ENCODE data around the gene NBEAL2. TPM values are rescaled to one million over a fixed set of nuclear protein-coding genes. Genes with fewer than 3 reads are reported as not detected.

The NBEAL2 gene
- total RNA-seq, 1 donor from 2014 or later, result 202 TPM

DNA sequence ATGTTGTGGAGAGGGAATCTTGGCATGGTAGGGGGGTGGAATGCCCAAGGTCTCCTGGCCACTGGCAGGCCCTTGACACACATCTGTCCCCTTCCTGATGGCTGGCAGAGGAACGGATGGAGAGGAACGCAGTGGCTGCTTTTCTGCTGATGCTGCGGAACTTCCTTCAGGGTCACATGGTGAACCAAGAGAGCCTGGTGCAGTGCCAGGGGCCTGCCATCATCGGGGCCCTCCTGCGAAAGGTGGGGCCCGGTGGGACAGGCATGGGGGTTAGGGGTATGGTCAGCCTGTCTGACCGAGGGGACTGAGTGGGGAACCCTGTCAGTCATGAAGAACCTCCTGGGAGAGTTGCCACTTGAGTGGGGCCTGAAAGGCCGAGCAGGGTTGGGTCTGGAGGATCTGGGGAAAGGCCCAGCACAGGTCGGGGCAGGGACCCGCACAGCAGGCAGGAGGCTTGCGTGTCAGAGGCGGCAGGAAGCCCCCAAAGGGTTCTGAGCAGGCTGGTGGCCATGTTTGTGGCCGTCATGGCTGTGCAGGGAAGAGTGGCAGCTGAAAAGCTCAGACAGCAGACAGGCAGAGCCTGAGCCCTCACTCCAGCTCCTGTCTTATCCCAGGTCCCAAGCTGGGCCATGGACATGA, 18.1 kb downstream of the NBEAL2 start:
- Mint-ChIP-seq H3K4me1 (ENCODE audit: unreplicated experiment) (peaks cover 2% of the 10 kb centered on the region), H3K9me3 (ENCODE audit: unreplicated experiment) (no peaks in the 10 kb centered on the region), H3K27me3 (ENCODE audit: unreplicated experiment) (peaks cover 5% of the 10 kb centered on the region), H3K36me3 (ENCODE audit: low read depth, unreplicated experiment) (peaks cover 27% of the 10 kb centered on the region), H3K27ac (ENCODE audit: unreplicated experiment) (no peak overlapping the region), H3K4me3 (ENCODE audit: unreplicated experiment) (no peak overlapping the region)
- no peak for TF ChIP-seq CTCF (IDR thresholded peaks at IDR 0.05; ENCODE audit: unreplicated experiment)
- no peak for DNase-seq (ENCODE audit: low spot score)

GRCh38 chr3:46998121-46998851, 18.8 kb downstream of the NBEAL2 start:
- DNase-seq (ENCODE audit: low spot score), result peak; percentile 83
- peak; percentile 72 for TF ChIP-seq CTCF (IDR thresholded peaks at IDR 0.05; ENCODE audit: unreplicated experiment)
- Mint-ChIP-seq H3K4me3 (ENCODE audit: unreplicated experiment) (peak overlapping the region; percentile 81), H3K27me3 (ENCODE audit: unreplicated experiment) (peaks cover 5% of the 10 kb centered on the region), H3K27ac (ENCODE audit: unreplicated experiment) (no peak overlapping the region), H3K4me1 (ENCODE audit: unreplicated experiment) (peaks cover 2% of the 10 kb centered on the region), H3K36me3 (ENCODE audit: low read depth, unreplicated experiment) (peaks cover 27% of the 10 kb centered on the region), H3K9me3 (ENCODE audit: unreplicated experiment) (no peaks in the 10 kb centered on the region)

DNA sequence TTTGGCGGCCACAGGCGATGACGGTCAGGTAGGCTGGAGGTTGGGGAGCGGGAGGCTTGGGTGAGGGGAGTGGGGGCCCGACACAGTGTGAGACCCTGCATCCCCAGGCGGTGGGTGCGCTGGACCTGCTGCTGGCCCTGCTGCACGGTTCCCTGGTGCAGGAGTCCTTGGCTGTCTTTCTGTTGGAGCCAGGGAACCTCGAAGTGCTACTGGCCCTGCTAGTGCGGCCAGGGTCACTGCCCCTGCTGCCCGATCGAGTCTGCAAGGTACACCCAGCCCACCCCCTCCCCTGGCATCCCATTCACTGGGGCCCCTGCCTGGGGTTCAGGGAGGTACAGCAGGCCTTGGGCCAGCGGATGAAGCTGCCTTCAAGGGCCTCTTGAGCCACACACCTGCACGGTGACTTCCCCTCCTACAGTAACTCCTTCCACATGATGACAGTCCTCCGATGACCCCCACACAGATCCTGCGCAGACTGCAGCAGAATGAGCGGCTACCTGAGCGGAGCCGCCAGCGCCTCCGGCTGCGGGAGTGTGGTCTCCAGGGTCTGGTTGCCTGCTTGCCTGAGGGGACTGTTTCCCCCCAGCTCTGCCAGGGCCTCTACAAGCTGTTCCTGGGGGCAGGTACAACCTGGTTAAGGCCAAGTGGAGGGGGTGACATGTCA, 19.5 kb downstream of the NBEAL2 start:
- no peak overlapping the region for H3K27ac Mint-ChIP-seq (ENCODE audit: unreplicated experiment)

GRCh38 chr3:46999516-47000197, 20.2 kb downstream of the NBEAL2 start:
- H3K9me3 Mint-ChIP-seq (ENCODE audit: unreplicated experiment), result no peaks in the 10 kb centered on the region
- H3K4me1 Mint-ChIP-seq (ENCODE audit: unreplicated experiment), result peaks cover 2% of the 10 kb centered on the region
- no peak for TF ChIP-seq CTCF (IDR thresholded peaks at IDR 0.05; ENCODE audit: unreplicated experiment)
- H3K27me3 Mint-ChIP-seq (ENCODE audit: unreplicated experiment), result peaks cover 5% of the 10 kb centered on the region
- H3K27ac Mint-ChIP-seq (ENCODE audit: unreplicated experiment), result no peak overlapping the region
- no peak overlapping the region for H3K4me3 Mint-ChIP-seq (ENCODE audit: unreplicated experiment)
- peaks cover 28% of the 10 kb centered on the region for H3K36me3 Mint-ChIP-seq (ENCODE audit: low read depth, unreplicated experiment)
- DNase-seq (ENCODE audit: low spot score), result no peak

More for the DNA sequence above, 19.5 kb downstream of the NBEAL2 start:
- no peak for DNase-seq (ENCODE audit: low spot score)
- TF ChIP-seq CTCF (IDR thresholded peaks at IDR 0.05; ENCODE audit: unreplicated experiment), result peak; percentile 10
- no peak overlapping the region for H3K4me3 Mint-ChIP-seq (ENCODE audit: unreplicated experiment)
- H3K9me3 Mint-ChIP-seq (ENCODE audit: unreplicated experiment), result no peaks in the 10 kb centered on the region
- peaks cover 31% of the 10 kb centered on the region for H3K36me3 Mint-ChIP-seq (ENCODE audit: low read depth, unreplicated experiment)
- peaks cover 5% of the 10 kb centered on the region for H3K27me3 Mint-ChIP-seq (ENCODE audit: unreplicated experiment)
- H3K4me1 Mint-ChIP-seq (ENCODE audit: unreplicated experiment), result peaks cover 2% of the 10 kb centered on the region
